Hepatocyte (in vitro differentiated cells): Measurements from ENCODE around the gene CCDC137. TPM values are rescaled to one million over a fixed set of nuclear protein-coding genes. Genes with fewer than 3 reads are reported as not detected.

ENCODE experiments used
- DNase-seq: peaks from one replicate; pipeline ENCODE4 v3.0.0-alpha.2; 2016; ENCODE audit warnings: low spot score
- H2AFZ ChIP-seq: fragments of 200-600 bp; sonication (generic); 2 replicates; pipeline ENCODE4 v1.6.0; 2016; ENCODE audit warnings: antibody characterized with exemption, mild to moderate bottlenecking
- H3K27ac ChIP-seq: fragments of 200-600 bp; sonication (generic); 2 replicates; pipeline ENCODE4 v1.5.1; 2016; ENCODE audit warnings: mild to moderate bottlenecking
- H3K27me3 ChIP-seq: fragments of 200-600 bp; sonication (generic); 2 replicates; pipeline ENCODE4 v1.6.1; 2016
- H3K36me3 ChIP-seq: fragments of 200-600 bp; sonication (generic); replicated peaks from 2 replicates; pipeline ENCODE4 v1.5.1; 2016; ENCODE audit warnings: low read depth; ENCODE audit not compliant: insufficient read depth
- H3K4me1 ChIP-seq: fragments of 200-600 bp; sonication (generic); 2 replicates; pipeline ENCODE4 v1.5.1; 2016; ENCODE audit warnings: mild to moderate bottlenecking, moderate library complexity; ENCODE audit not compliant: insufficient read depth
- H3K4me2 ChIP-seq: fragments of 200-600 bp; sonication (generic); 2 replicates; pipeline ENCODE4 v1.6.0; 2016
- H3K4me3 ChIP-seq: fragments of 200-600 bp; sonication (generic); 2 replicates; pipeline ENCODE4 v1.5.1; 2016; ENCODE audit warnings: mild to moderate bottlenecking
- H3K79me2 ChIP-seq: fragments of 200-600 bp; sonication (generic); 2 replicates; pipeline ENCODE4 v1.6.0; 2017; ENCODE audit warnings: mild to moderate bottlenecking
- H3K9me2 ChIP-seq: fragments of 200-600 bp; sonication (generic); replicated peaks from 2 replicates; pipeline ENCODE4 v1.6.0; 2017; ENCODE audit warnings: mild to moderate bottlenecking; ENCODE audit not compliant: insufficient read depth
- H3K9me3 ChIP-seq: fragments of 200-600 bp; sonication (generic); 2 replicates; pipeline ENCODE4 v1.5.1; 2016; ENCODE audit warnings: low read depth, mild to moderate bottlenecking
- H4K20me1 ChIP-seq: fragments of 200-600 bp; sonication (generic); 2 replicates; pipeline ENCODE4 v1.6.0; 2016; ENCODE audit warnings: mild to moderate bottlenecking; ENCODE audit not compliant: insufficient read depth, poor library complexity, severe bottlenecking
- EZH2 ChIP-seq: fragments of 200-600 bp; sonication (generic); IDR thresholded peaks from 2 replicates; pipeline ENCODE4 v1.6.1; 2016; ENCODE audit warnings: antibody characterized with exemption, mild to moderate bottlenecking, borderline replicate concordance
- EZH2phosphoT487 ChIP-seq: fragments of 200-600 bp; sonication (generic); IDR thresholded peaks from one replicate; pipeline ENCODE4 v1.6.1; 2018; ENCODE audit warnings: antibody characterized with exemption, mild to moderate bottlenecking, low read depth, moderate library complexity; ENCODE audit not compliant: unreplicated experiment, severe bottlenecking
- WGBS: methylation state at CpG from one replicate; pipeline ENCODE4 v1.1.6; 2016; ENCODE audit warnings: low lambda C conversion rate; ENCODE audit errors: missing lambda C conversion rate; 5-methylcytosine and 5-hydroxymethylcytosine counted together
- polyA plus RNA-seq: library from polyadenylated mRNA; unstranded; fragments of >200 nt; fragmentation: Nextera tagmentation; extraction: Ambion mirVana; gene quantifications from 2 replicates; pipeline ENCODE4 v1.2.1, GENCODE V29; 2016
- total RNA-seq: library from RNA; depleted of rRNA; stranded (reverse); fragments of >200 nt; gene quantifications from 2 replicates; pipeline ENCODE4 v1.2.3, GENCODE V29; 2014
- TF ChIP-seq, protein P1 (sequence below): fragments of 200-600 bp; sonication (generic); IDR thresholded peaks from 2 replicates; pipeline ENCODE4 v1.5.1; 2016; ENCODE audit warnings: antibody characterized with exemption, mild to moderate bottlenecking; ENCODE audit not compliant: poor library complexity

CCDC137 gene
- total and polyA plus RNA-seq, 2 experiments from 2014 or later: 8.3 to 20.5 TPM

DNA sequence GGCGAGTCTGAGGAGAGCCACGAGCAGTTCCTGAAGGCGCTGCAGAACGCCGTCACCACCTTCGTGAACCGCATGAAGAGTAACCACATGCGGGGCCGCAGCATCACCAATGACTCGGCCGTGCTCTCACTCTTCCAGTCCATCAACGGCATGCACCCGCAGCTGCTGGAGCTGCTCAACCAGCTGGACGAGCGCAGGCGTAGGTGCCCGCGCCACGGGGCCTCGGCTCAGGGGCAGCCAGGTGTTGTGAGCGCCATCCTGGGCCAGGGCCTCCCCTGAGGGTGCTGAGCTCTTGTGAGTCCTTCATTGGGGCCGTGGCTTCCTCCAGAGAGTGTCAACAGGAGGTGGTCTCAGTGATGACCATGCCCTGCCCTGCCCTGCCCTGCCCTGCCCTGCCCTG lies 29.3 kb downstream of the CCDC137 start:
- no peaks in the 10 kb centered on the region for H3K27me3 ChIP-seq
- H3K4me2 ChIP-seq: no peak overlapping the region
- no peak overlapping the region for H3K4me3 ChIP-seq
- peaks cover 6% of the 10 kb centered on the region for H4K20me1 ChIP-seq
- H3K27ac ChIP-seq: no peak overlapping the region
- no peaks in the 10 kb centered on the region for H3K4me1 ChIP-seq
- no peak for DNase-seq
- H3K36me3 ChIP-seq: no peaks in the 10 kb centered on the region
- TF ChIP-seq, protein P1, sequence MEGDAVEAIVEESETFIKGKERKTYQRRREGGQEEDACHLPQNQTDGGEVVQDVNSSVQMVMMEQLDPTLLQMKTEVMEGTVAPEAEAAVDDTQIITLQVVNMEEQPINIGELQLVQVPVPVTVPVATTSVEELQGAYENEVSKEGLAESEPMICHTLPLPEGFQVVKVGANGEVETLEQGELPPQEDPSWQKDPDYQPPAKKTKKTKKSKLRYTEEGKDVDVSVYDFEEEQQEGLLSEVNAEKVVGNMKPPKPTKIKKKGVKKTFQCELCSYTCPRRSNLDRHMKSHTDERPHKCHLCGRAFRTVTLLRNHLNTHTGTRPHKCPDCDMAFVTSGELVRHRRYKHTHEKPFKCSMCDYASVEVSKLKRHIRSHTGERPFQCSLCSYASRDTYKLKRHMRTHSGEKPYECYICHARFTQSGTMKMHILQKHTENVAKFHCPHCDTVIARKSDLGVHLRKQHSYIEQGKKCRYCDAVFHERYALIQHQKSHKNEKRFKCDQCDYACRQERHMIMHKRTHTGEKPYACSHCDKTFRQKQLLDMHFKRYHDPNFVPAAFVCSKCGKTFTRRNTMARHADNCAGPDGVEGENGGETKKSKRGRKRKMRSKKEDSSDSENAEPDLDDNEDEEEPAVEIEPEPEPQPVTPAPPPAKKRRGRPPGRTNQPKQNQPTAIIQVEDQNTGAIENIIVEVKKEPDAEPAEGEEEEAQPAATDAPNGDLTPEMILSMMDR: no peak
- TF ChIP-seq EZH2 (no peak), EZH2phosphoT487 (no peak)
- no peaks in the 10 kb centered on the region for H3K9me2 ChIP-seq
- H3K79me2 ChIP-seq: peaks cover 42% of the 10 kb centered on the region
- H2AFZ ChIP-seq: no peak overlapping the region
- H3K9me3 ChIP-seq: no peaks in the 10 kb centered on the region
- 95% methylated on average over 14 of the region's 22 CpGs for WGBS

DNA sequence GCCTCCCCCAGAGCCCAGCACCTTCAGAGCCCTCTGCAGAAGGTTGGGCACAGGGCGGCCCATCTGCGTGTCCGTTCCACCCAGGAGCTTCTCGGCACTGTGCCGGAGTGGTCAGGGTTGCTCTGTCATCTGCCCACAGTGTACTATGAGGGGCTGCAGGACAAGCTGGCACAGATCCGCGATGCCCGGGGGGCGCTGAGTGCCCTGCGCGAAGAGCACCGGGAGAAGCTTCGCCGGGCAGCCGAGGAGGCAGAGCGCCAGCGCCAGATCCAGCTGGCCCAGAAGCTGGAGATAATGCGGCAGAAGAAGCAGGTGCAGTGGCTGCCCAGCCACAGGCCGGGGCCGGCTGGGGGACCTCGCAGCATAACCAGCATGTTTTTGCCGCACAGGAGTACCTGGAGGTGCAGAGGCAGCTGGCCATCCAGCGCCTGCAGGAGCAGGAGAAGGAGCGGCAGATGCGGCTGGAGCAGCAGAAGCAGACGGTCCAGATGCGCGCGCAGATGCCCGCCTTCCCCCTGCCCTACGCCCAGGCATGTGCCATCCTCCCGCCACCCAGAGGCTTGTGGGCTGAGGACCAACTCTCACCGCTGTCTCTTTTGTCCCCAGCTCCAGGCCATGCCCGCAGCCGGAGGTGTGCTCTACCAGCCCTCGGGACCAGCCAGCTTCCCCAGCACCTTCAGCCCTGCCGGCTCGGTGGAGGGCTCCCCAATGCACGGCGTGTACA lies 29.8 kb downstream of the CCDC137 start:
- H3K79me2 ChIP-seq: peaks cover 48% of the 10 kb centered on the region
- WGBS: 98% methylated on average over 39 of the region's 40 CpGs

DNA sequence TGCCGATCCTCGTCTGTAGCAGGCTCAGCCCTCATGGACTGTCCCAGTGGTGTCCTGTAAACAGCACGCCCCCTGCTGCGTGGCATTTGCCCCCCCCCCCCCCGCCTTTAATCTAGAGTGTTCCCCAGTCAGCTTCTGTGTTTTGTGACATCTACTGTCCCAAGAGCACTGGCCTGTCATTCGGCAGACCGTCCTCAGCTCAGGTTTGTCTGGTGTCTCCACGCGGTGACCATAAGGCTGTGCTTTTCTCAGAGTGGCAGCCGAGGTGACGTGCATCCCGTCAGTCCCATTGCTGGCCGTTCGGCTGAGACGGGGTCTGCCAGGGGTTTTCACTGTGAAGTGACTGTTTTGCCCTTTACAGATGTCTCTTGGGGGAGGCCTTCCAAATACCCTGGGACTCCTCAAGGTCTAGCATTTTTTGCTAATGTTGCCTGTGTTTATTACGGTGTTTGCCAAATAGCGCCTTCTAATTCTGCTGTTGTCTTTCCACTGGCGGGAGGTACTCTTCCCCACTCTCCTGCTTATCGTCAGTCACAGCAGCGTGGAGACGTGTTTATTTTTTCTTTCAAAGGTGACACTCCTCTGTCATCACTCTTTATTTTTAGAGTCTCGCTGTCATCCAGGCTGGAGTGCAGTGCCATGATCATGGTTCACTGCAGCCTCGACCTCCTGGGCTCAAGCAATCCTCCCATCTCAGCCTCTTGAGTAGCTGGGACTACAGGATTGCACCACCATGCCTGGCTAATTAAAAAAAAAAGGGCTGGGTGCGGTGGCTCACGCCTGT lies 30.9 kb downstream of the CCDC137 start:
- no peaks in the 10 kb centered on the region for H3K36me3 ChIP-seq
- 91% methylated on average over 24 of the region's 25 CpGs for WGBS
- H3K9me3 ChIP-seq: no peaks in the 10 kb centered on the region
- peaks cover 16% of the 10 kb centered on the region for H4K20me1 ChIP-seq
- no peaks in the 10 kb centered on the region for H3K9me2 ChIP-seq
- H2AFZ ChIP-seq: no peak overlapping the region
- no peak overlapping the region for H3K4me3 ChIP-seq
- H3K4me1 ChIP-seq: peaks cover 11% of the 10 kb centered on the region
- no peak overlapping the region for H3K4me2 ChIP-seq
- TF ChIP-seq EZH2phosphoT487 (no peak), EZH2 (no peak)
- TF ChIP-seq, protein P1: no peak
- H3K79me2 ChIP-seq: peaks cover 57% of the 10 kb centered on the region
- H3K27ac ChIP-seq: no peak overlapping the region
- no peaks in the 10 kb centered on the region for H3K27me3 ChIP-seq
- DNase-seq: no peak

More for the DNA sequence above, 29.8 kb downstream of the CCDC137 start:
- Histone ChIP-seq H3K9me3 (no peaks in the 10 kb centered on the region), H3K4me1 (peaks cover under 1% of the 10 kb centered on the region), H4K20me1 (peaks cover 11% of the 10 kb centered on the region), H3K4me3 (no peak overlapping the region), H3K36me3 (no peaks in the 10 kb centered on the region), H3K9me2 (no peaks in the 10 kb centered on the region), H3K4me2 (no peak overlapping the region), H2AFZ (no peak overlapping the region), H3K27me3 (no peaks in the 10 kb centered on the region), H3K27ac (no peak overlapping the region)
- TF ChIP-seq EZH2 (no peak), EZH2phosphoT487 (no peak)
- TF ChIP-seq, protein P1: no peak
- no peak for DNase-seq
